ENCODE results near the gene SUFU.

SUFU gene

DNA sequence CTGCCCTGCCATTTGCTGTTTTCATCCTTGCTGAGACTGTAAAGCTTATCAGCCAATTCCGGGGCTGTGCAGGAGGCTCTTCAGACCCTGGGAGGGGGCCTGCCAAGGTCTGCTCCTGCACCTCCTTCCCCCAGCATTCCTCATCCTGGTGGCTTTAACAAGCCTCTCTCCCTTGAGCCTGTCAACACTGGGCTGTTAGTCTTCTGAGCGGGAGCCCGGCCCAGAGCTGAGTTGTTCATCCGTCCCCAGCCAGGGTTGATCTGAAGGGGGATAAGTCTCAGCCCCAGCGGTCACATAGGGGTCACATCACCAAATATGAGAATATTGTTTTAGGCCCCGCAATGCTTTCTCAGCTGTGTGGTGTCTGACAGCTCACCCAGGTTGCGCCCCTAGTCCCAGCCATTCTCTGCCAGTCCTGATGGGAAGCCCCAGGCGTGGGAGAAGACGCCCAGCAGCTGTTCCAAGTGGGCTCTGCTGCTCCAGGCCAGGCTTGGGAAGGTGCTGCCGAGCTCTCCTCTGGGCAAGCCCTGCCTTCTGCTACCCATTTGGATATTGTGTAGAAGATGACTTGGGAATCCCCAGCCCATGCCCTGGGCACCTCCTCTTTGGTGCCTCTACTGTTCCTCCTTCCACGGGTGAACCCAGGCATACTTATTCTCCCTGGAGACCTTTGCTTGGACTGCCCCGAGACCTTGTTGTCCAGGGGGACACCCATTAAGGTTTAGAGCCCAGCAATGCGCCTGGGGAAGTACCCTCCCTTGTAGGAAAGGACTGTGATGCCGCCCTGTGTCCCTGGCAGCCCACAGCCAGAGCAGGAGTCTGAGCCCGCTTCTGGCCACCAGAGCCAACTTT lies 117.0 kb downstream of the SUFU start:
- DNase-seq = no peak

DNA sequence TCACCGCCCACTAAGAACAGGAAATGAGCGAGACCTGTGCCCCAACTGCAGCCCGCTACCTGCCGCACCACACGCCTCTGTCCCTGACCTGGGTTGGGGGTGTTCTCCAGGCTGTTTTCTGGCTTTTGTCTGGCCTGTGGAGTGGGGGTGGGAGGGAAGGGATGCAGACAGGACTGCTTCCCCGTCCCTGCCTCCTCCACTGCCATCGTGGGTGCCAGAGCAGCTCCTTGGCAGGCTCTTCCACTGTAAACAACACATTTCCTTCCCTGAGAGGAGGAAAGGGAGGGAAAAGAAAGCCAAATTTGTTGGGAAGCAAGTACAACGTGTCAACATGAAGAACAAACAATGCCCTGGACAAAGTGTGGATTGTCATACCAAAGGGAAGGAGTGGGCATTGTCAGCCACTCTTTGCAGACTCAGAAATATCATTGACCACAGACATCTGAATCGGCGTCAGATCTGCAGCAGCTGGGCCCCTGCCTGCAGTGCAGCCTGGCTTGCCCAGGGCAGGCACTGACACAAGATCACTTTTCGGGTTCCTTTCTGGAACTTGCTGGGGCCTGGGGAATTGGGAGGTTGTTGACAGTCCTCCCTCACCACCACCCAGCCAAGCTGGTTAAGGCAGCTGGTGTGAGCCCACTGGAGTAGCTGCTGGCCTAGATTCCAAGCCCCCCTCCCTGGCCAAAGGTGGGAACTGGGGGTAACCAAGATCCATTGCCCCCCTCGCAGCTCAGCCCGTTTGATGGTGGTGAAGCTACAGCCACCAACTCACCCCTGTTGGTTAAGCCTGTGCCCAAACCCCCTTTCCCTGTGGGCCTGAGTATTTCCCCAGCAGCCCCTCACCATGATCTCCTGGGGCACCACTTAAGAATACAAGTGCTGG lies 117.9 kb downstream of the SUFU start:
- DNase-seq = no peak

DNA sequence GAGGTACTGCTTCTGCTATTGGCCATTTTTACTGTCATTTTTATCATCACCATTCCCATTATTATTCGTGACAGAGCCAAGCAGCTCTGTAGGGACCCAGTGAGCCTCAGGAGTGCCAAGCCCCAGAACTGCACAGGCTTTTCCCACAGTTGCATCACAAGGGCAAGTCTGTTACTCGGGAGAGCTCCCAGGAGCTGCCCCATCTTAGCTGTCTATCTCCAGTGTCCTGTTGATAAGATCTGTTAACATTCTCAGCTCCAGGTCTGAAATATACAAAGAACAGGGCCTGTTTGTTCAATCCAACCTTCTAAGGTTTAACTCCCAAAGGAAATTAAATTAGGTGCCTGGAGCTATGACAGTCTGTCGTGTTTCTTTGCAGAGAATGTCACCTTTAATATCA lies 120.3 kb downstream of the SUFU start:
- no peak for DNase-seq

DNA sequence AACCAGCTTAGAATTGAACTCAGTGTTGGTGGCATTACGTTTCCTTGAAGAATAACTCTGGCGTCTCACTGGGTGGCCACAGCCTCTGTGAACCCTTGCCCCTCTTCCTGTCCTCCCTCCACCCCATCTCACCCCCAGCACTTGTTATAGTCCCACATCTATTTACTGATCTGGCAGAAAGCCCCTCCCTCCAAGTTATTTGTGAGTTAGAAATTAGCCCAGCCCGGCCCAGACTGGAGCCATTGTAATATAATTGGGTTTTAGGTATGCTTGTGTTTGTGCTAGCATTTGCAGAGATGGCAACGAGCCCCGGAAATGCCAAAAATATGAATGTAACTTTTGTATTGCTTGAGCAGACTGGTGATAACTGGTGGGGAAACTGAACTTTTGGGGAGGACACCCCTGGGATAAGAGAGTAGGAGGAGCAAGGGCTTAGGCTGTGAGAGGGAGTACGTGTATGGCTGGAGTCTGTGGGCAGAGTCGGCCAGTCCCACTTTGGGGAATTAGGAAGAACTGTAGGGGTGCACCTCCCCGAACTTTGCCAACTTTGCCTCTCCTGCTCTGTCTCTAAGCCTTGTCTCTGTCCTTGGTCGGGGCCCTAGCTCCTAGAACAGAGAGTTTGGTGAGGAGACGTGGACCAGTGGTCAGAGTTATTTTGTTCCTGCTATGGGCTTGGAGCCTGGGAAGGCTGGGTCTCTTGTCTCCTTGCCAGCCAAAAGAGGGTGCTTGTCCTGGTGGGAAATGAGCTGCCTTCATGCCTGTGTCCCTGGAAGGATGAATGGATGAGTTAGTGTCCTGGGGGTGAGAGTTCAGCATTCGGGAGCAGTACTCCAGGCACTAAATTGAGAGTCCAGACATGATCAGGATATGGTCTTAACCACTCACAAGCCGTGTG lies 121.2 kb downstream of the SUFU start:
- DNase-seq = no peak

DNA sequence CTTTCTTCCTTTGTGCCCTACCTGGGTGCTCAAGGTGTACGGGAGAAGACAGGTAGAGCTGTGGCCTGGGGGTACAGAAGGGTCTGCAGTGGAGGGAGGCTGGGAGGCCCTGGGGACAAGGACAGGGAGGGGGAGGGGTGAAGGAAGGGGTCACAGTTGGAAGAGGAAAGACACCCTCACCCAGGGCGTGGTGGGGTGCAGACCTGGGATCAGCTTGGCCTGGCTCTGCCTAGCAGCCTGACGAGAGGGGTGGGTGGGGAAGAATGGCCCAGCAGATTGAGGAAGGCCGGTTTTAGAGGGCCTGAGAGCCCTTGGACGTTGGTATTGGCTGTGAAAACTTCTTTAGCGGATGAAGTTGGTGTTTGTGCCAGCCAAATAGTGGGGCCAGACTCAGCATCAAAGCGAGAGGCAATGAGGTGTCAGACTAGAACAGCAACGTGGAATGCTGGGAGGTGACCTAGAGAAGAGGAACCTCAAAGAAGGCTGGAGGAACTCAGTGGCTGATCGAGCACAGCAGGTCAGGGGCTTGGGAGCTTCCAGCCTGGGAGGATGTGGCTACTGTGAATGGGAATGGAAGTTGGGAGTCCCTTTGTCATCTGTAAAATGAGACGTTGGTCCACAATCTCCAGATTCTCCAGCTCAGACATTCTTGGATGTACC lies 122.4 kb downstream of the SUFU start:
- no peak for DNase-seq

DNA sequence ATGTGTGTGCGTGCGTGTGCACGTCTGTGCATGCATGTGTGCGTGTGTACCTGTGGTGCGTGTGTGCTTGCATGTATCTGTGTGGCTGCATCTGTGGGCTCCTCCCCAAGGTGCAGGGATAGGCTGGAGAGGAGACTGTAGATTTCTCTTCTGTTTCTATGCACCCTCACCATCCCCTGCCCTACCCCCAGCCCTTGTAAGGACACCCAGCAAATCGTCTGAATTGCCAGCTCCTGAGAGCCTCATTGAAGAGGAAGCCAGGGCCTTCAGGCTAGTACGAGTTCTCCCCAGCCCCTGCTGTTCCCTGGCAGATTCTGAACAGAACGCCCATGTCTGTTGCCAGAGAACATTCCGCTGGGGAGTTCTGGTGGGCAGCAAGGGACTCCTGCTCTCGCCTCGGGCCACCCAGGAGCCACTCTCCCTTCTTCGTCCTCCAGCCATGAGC lies 123.5 kb downstream of the SUFU start:
- no peak for DNase-seq

DNA sequence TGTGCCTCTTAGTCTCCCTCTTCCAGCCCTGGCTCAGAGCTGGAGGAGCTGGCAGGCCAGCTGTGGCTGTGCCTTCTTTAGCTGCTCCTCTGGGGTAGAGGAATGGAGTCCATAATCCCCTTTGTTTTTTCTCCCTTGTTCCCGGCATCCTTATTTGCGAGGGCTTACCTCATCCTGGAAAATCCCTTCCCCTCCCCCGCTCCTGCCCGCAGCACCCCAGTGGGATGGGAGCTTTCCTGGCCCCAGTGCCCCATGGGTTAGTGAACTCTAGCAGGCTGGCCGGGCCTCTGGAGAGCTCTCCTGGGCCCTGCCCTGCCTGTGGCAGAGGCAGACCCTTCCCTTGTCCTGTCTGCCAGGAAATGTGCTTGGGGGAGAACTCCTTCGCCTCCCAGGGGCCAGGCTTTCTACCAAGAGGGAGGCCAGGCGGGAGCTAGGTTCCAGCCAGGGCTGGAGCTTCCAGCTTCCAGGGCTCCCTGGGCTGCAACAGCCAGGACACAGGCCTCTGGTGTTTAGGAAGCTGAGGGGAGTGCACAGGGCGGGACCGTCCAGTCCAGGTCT lies 124.0 kb downstream of the SUFU start:
- DNase-seq = peak; percentile 84

DNA sequence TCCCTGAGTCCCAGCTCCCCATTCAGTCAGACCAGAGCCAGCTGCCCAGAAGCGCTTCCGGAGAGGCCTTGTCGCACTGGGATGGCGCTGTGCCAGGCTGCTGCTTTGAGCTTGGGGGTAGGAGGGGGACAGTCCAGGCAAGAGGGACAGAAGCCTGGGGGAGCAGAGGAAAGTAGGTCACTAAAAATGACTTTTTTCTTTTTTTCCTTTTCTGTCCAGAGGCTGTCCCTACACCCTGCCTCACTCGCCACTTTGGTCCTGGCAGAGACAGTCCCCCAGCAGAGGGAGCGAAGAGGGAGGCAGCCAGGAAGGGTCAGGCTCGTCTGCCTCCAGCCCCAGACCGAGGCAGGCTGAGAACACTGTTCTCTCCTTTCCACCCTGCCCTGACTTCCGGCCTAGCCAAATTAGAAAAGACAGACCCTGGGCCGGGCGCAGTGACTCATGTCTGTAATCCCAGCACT lies 124.7 kb downstream of the SUFU start:
- peak; percentile 62 for DNase-seq

DNA sequence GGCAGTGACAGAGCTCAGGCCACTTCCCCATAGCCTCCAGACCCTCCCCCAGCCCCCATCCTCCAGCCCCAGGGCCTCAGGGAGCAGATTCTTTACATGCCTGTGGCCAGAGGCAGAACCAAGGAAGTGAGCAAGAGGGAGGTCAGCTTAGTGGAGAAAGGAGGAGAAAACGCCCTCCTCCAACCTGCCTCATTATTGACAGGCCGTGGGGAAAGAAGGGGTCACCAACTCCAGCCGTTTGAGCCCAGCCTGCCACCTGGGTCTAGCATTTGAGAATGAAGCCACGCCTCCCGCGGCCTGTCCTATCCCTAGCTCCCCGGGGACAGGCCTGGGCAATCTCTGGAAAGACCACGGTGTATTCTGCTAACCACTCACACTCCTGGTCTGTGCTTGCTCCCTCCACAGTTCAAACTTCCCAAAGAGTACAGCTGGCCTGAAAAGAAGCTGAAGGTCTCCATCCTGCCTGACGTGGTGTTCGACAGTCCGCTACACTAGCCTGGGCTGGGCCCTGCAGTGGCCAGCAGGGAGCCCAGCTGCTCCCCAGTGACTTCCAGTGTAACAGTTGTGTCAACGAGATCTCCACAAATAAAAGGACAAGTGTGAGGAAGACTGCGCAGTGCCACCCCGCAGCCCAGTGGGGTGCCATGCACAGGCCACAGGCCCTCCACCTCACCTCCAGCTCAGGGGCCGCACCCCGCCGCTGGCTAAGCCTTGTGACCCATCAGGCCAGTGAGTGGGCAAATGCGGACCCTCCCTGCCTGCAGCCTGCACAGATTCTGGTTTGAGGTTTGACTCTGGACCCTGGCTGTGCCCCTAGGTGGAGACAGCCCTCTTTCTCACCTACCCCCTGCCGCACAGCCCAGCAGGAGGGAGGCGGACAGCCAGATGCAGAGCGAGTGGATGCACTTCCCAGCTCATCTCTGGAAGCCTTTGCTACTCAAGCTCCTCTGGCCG lies 126.2 kb downstream of the SUFU start:
- peak; percentile 97 for DNase-seq

DNA sequence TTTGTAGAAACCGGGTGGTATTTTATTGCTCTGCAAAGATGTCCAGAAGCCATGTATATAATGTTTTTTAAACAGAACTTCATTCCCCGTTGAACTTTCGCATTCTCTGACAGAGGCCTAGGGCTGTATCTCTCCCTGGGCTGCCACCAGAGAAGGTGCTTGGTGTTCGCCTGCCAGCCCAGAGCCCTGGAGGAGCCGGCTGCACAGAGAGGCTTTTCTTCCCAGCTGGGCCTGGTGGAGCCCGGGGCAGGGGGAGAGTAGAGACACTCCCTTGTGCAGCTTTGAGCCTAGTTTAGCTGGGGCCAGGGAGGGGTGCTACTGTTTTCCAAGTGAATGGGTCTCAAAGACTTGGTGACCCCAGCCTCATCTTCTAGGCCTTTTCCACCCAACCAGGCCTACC lies 126.9 kb downstream of the SUFU start:
- DNase-seq = no peak

DNA sequence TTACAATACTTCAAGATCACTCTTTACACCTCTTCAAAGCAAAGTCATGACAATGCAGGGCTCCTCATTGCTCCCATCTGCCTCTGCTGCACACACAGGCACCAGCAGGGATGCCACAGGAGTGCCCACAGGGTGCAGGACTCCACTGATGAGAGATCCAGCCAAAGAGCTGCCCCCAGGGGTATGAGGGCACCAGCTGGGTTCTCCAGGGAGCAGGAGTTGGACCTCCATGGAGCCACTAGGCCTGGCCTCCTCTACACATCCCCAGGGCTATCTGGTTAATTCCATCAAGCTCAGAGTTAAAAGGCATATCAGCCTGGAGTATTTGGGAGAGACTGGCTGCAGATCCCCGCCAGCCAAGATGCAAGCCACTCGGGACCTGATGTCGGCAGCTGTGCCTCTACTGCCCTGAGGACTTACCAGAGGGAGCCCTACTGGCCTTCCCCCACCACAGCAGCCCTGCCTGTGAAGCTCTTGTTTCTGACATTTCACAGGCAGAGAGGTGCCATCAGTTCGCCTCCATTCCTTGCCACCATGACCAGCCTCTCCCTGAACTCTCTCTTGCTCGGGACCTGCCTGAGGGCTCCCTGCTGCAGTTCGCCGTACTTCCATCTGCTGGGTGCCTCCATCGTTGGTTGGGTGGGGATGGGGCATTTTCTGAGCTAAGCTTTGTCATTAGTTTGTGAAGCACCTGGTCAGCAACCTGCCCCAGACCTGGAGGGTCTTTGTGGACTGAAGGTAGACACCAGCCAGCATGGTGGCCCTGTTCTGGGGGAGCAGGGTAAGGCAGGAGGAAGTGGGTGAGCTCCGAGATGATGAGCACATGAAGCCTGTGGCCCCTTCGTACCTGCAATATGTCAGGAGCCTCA lies 128.0 kb downstream of the SUFU start:
- DNase-seq = no peak

DNA sequence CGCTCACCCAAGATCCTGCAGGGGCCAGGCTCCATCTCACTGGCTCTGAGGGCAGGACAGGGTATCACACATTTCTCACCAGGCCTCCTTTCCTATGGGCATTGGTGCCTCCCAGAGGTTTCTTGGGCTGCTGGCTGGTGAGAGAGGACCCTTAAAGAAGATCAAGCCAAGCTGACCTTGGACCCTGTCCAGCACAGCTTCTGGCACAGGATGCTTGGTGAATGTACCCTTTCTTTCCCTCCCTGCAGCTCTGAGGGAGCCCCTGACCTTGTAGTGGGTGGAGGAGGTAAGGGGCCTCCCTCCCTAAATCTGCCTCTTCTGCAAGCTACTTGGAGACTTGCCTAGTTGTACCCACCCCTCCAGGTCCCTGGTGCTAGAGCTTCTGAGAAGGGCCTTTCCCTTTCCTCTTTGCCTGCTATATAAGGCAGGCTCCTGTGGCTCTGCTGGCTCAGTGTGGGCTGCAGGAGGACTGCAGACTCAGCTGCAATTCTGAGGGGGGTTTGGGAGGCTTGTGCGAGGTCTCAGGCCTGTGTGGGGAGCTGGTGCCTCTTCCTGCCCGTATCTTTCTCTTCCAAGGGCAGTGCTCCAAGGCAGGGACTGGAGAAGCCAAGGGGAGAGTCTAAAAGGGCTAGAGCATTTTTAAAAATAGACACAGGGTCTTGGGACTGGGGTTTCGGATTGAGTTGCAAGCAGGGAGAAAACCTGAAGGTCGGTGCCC lies 128.8 kb downstream of the SUFU start:
- DNase-seq = peak; percentile 45

DNA sequence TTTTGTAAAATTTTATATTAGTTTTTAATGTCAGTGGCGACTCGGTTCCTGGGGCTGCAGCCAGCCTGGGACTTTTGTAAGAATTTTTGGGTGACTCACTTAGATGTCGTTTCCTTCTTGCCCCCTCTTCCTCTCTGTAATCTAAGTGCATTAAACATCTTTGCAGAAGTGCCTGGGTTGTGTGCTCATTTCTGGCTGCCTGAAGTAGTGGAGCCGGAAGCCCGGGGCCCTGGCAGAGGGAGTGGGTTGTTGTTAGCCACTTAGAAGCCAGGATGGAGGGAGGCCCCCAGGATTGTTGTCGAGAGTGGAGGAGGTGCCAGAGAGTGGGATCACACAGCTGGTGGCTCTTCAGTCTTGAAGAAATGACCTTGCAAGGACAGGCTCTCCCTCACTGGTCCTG lies 129.5 kb downstream of the SUFU start:
- peak; percentile 85 for DNase-seq

DNA sequence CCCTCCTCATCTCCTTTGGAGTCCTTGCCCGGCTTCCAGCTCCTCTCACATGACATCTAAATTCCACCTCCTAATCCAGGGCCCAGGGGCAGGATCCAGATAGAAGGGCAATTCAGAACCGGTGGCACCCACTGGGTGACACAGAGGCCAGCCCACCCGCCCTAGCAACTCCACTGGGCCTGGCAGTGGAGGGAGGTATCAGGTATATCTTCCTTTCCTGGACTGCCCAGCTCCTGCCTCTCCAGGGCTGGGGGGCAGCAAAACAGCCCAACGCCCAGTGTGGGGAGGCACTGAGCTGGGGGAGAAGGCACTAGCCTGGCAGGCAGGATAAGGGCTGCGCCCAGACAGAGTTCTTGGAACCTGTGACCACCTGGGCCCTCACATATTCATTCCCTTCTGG lies 130.1 kb downstream of the SUFU start:
- DNase-seq = no peak

DNA sequence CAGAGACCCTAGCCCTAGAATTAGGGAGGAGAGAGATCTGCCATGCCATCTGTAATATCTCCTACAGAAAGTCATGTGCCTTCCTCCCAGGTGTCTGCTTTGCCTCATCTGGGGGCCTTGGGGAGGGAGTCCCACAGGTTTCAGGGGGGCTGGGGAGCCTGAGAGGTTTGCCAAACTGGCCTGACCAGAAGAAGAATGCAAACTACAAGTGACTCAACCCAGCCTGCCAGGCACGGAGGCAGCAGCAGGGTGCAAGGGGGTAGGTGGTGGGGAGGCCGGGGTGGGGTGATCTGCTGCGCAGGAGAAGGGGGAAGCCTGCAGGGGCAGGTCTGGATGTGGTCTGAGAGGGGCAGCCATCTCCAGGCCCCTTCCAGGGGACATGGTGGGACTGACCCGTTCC lies 130.9 kb downstream of the SUFU start:
- no peak for DNase-seq

DNA sequence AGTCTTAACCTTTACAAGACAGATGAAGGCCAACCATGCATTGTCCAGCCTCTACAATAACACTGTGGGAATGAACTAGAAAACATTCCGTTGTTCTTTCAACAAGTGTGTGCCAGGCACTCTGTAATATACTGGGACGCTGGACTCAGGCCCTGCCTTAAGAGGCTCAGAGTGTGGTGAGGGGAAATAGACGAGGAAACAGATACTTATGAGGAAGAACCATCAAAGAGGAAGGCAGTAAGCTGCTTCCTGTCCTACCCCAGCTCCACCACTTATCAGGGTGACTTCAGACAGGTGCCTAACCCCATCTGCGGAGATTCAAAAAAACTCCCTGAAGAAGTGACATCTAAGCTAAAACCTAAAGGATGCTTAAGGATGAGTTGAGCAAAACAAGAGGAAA lies 131.6 kb downstream of the SUFU start:
- no peak for DNase-seq

DNA sequence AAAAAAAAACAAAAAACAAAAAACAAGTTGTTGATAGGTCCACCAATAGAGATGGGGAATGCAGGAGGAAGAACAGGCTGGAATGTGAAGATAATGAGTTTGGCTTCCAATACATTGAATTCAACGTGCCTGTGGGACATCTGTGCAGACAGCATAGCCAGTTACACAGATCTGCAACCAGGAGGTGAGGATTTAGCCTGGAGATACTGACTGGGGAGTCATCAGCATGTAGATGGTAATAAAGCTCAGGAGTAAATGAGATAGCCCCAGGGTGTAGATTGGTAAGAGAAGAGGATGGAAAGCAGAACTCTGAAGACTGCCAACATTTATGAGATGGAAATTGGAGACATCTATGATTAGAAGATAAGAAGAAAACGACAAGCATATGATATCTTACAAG lies 135.8 kb downstream of the SUFU start:
- DNase-seq = no peak

DNA sequence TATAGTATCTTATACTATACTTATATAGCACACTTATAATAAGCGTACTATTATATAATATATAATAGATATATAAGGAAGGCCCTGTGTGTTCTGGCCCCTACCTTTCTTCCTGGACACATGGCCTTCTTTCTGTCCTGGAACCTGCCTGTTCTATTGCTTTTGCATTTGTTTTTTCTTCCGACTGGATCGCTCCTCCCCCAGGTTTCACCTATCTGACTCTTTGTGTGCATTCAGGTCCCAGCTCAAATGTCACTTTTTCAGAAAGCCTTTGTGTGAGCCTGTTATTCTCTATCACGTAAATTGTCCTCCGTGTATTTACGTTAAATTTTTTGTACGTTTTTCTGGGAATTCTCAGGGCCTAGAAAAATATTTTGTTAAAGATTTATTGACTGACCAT lies 137.6 kb downstream of the SUFU start:
- DNase-seq = no peak
